ENCODE measurements around the gene PTPRE.

PTPRE gene

GRCh38 chr10:127976286-127976685 lies 69.4 kb downstream of the PTPRE start:
- H3K4me1 Mint-ChIP-seq, result peaks cover 47% of the 10 kb centered on the region
- TF ChIP-seq CTCF (IDR thresholded peaks at IDR 0.05), result no peak
- no peak for DNase-seq
- no peak overlapping the region for H3K27ac Mint-ChIP-seq
- H3K4me3 Mint-ChIP-seq, result no peak overlapping the region
- no peaks in the 10 kb centered on the region for H3K36me3 Mint-ChIP-seq (ENCODE audit: low read depth)
- peaks cover 14% of the 10 kb centered on the region for H3K27me3 Mint-ChIP-seq (ENCODE audit: low read depth, poor library complexity)
- peaks cover 13% of the 10 kb centered on the region for H3K9me3 Mint-ChIP-seq

GRCh38 chr10:127976701-127977356 lies 69.9 kb downstream of the PTPRE start:
- Mint-ChIP-seq H3K4me1 (peaks cover 47% of the 10 kb centered on the region), H3K9me3 (peaks cover 13% of the 10 kb centered on the region), H3K27me3 (ENCODE audit: low read depth, poor library complexity) (peaks cover 10% of the 10 kb centered on the region), H3K36me3 (ENCODE audit: low read depth) (no peaks in the 10 kb centered on the region), H3K27ac (no peak overlapping the region), H3K4me3 (no peak overlapping the region)
- DNase-seq, result no peak
- no peak for TF ChIP-seq CTCF (IDR thresholded peaks at IDR 0.05)

GRCh38 chr10:127977357-127978009 lies 70.6 kb downstream of the PTPRE start:
- H3K27me3 Mint-ChIP-seq (ENCODE audit: low read depth, poor library complexity), result peaks cover 10% of the 10 kb centered on the region
- no peaks in the 10 kb centered on the region for H3K36me3 Mint-ChIP-seq (ENCODE audit: low read depth)
- no peak for TF ChIP-seq CTCF (IDR thresholded peaks at IDR 0.05)
- peaks cover 43% of the 10 kb centered on the region for H3K4me1 Mint-ChIP-seq
- DNase-seq, result no peak
- H3K4me3 Mint-ChIP-seq, result no peak overlapping the region
- H3K27ac Mint-ChIP-seq, result peak overlapping the region; percentile 91
- peaks cover 13% of the 10 kb centered on the region for H3K9me3 Mint-ChIP-seq

GRCh38 chr10:127978481-127978880 lies 71.6 kb downstream of the PTPRE start:
- H3K27me3 Mint-ChIP-seq (ENCODE audit: low read depth, poor library complexity), result peaks cover 10% of the 10 kb centered on the region

GRCh38 chr10:127979045-127979444 lies 72.1 kb downstream of the PTPRE start:
- H3K9me3 Mint-ChIP-seq, result peaks cover 13% of the 10 kb centered on the region
- TF ChIP-seq CTCF (IDR thresholded peaks at IDR 0.05), result no peak
- H3K36me3 Mint-ChIP-seq (ENCODE audit: low read depth), result no peaks in the 10 kb centered on the region
- no peak for DNase-seq
- no peak overlapping the region for H3K4me3 Mint-ChIP-seq
- peaks cover 27% of the 10 kb centered on the region for H3K4me1 Mint-ChIP-seq
- H3K27me3 Mint-ChIP-seq (ENCODE audit: low read depth, poor library complexity), result peaks cover 10% of the 10 kb centered on the region
- no peak overlapping the region for H3K27ac Mint-ChIP-seq

More at GRCh38 chr10:127978481-127978880, 71.6 kb downstream of the PTPRE start:
- peaks cover 13% of the 10 kb centered on the region for H3K9me3 Mint-ChIP-seq
- no peaks in the 10 kb centered on the region for H3K36me3 Mint-ChIP-seq (ENCODE audit: low read depth)
- H3K4me1 Mint-ChIP-seq, result peaks cover 33% of the 10 kb centered on the region
- no peak for DNase-seq
- H3K4me3 Mint-ChIP-seq, result no peak overlapping the region
- no peak for TF ChIP-seq CTCF (IDR thresholded peaks at IDR 0.05)
- H3K27ac Mint-ChIP-seq, result no peak overlapping the region

GRCh38 chr10:127979566-127979965 lies 72.7 kb downstream of the PTPRE start:
- no peak overlapping the region for H3K4me3 Mint-ChIP-seq
- H3K27ac Mint-ChIP-seq, result no peak overlapping the region
- H3K9me3 Mint-ChIP-seq, result peaks cover 13% of the 10 kb centered on the region
- peaks cover 7% of the 10 kb centered on the region for H3K27me3 Mint-ChIP-seq (ENCODE audit: low read depth, poor library complexity)
- no peaks in the 10 kb centered on the region for H3K36me3 Mint-ChIP-seq (ENCODE audit: low read depth)
- no peak for DNase-seq
- TF ChIP-seq CTCF (IDR thresholded peaks at IDR 0.05), result no peak
- H3K4me1 Mint-ChIP-seq, result peaks cover 23% of the 10 kb centered on the region
